Cerebellar nuclear complex (tissue), 1 donor: ENCODE data around the gene SOX5.

Experiments
- DNase-seq, 2 experiments: peaks; one replicate each; lab custom pipeline; 2025; lab: John Stamatoyannopoulos, UW

Gene SOX5

DNA sequence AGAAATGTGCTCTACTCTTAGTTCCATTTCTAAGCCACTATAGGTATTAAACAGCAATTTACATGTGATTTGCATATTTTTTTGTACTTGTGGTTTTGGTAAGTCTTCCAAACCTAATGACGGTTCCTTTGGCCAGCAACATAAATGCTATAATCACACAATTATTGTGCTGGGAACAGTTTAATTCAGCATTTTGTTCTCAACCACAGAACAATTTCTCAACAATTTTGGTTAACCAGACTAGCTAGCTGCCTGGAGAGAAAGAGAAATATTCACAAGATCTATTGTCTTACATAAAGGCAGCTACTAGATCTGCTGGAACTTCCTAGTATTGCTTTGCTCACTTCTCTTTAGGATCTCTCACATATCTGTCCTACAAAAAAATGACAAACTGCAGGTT lies 265.3 kb downstream of the SOX5 start:
- DNase-seq = no peak

DNA sequence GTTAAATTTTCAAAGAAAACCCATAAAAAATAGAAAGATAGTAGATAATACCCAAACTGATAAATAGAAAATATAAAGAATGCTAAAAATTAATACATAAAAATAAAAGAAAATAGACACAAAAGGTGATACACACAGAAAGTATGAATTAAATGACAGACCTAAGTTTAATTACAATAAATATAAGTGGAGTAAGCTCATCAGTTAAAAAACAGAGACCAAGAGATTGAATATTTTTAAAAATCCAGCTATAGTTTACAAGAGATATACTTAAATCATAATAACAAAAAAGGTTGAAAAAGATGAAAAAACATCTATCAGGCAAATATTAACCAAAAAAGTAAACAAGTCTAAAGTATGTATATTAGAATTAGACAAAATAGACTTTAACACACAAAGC lies 268.2 kb downstream of the SOX5 start:
- no peak for DNase-seq

DNA sequence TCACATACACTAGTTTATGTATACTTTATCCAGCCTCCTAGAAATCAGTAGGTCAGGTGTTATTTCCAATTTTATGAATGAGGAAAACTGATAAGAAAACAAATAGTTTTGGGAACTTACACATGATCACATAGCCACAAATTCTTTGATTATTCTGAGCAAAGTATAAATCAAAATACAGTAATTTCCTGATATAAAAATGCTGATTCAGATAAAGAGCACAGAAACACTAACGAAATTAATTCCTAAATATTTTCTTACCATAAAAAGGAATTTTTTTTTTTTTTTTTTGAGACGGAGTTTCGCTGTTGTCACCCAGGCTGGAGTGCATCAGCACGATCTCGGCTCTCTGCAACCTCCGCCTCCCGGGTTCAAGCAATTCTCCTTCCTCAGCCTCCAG lies 275.4 kb downstream of the SOX5 start:
- DNase-seq = no peak

DNA sequence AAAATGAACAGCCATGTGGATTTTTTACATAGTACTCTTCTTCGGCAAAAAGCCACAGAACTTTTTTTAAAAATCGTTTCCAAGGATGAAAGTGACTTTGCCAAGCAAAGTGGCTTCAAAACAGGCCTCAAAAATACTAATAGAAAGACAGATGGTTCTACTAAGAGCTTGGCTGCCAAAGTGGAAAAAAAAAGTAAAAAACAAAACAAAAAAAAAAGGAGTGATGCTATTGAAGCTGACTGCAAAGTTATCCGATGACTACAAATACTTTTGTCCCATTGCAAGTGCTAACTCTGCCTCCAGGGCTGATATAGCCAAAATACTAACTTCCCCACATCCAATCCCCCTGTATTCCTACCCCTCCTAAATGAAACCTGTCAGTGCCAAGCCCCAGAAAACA lies 277.6 kb downstream of the SOX5 start:
- DNase-seq = no peak

DNA sequence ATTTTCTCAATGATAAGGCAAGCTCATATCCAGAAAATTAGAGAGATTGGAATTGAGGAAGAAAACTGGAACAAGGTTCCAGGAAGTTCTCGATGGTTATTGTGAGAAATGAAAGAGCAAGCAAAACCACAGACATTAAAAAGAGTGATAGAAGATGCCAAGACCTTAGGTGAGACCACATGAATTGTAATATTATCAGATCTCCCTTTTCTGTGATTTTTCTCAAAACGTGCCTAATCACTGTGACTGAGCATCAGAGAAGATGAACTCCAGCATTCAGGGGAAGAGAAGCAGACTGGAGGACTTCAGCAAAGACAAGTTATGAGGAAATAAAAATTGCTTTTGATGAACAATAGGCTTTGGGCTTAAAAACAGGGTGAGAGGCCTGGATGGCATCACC lies 278.8 kb downstream of the SOX5 start:
- DNase-seq = no peak

DNA sequence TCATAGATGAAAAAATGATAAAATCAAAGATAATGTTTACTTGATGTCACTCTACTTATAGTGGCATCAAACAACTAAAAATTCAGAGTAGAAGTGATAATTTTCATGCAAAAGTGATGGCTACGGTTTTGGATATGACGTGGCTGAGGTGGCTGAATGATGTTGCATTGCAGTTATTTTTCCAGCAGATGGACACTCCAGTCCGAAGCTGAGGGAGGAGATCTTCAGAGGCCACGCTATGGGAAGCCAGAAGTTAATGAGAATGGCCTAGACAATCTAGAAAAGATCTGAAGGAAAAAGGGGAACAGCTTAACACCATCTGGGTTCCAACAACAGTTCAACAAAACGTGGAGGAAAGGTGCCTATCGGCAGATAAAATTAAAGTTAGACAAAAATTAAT lies 279.8 kb downstream of the SOX5 start:
- DNase-seq = no peak

DNA sequence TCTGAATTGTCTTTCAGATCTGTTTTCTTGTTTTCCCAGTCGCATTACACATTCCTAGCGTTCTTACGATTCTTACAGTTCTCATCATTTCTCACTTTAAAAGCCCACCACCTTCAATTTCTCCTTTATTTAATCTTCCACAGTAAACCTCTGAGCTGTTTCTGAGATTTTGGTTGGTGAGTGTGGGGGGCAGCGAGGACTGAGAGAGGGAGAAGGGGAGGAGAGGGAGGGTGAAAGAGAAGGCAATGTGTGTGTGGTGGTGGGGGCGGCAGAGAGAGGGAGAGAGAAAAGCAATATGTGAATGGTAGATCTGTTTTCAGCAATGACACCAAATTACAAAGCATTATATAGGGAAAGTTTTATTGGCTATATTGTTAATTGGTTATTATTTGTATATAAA lies 282.6 kb downstream of the SOX5 start:
- DNase-seq = no peak

DNA sequence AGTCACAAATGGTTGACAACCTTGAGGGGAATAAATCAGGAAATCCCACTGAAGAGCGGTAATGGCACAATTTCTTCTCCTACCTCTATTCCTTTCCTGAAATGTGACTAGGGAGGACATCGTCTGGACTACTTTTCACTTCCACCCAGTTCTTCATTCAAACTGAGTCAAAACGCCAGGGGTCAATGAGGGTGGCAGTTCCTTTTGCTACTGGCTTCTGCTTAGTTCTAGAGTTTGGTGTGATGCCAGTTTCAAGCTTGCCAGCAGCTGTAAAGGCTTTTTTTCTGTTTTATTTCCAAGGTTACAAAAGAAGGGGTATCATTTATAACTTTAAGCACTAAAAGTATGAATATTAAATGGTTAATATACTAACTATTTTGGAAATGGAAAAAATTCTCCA lies 286.5 kb downstream of the SOX5 start:
- DNase-seq = no peak

DNA sequence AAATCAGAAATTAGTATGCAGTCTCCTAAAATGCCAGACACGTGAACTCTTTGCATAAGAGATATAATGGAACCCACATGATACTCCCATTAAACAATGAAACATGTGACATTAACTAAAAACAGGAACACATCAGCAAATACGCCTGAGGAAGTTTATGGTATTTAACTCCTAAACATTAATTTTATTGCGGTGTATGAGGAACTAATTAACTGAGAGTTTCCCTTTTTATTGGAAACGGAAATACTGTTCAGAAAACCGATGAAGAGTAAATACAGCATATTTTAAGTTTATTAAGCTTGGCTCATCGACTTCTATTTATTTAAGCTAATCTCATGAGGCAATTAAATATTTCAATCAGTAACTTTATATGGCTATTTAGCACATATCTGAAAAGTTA lies 290.3 kb downstream of the SOX5 start:
- no peak for DNase-seq

DNA sequence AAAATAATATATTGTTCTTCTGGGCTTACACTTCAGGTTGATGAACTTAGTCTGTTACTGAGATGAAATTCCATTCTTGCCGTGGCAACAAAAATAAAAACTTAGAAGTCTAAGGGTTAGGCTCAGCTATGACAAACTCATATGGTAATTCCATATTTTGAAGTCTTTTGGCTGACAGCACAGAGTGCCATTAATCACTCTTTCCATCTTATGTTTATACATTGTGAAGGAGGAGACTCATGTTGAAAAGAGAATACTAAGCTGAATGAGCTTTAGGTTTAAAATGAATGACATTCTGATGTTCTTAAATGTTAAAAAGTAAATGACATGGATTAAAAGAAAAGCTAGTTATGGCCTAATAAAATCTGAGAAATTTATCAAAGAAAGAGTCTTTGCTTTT lies 291.9 kb downstream of the SOX5 start:
- no peak for DNase-seq

DNA sequence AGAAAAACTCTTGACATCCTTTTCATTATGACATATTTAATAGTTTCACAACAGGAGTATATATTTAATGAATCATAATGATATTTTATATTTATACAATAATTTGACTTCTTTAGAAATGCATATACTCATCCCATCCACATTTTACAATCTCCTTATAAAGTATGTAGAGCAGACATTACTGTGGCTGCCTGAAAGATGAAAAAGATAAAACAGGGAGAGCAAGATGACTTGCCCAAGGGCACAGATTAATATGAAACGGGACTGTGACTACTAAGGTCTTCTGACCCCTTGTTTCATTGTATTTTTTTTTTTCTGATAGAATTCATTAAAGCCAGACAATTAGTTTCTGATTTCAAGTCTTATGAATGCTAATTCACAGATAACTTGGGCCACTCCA lies 293.6 kb downstream of the SOX5 start:
- no peak for DNase-seq

DNA sequence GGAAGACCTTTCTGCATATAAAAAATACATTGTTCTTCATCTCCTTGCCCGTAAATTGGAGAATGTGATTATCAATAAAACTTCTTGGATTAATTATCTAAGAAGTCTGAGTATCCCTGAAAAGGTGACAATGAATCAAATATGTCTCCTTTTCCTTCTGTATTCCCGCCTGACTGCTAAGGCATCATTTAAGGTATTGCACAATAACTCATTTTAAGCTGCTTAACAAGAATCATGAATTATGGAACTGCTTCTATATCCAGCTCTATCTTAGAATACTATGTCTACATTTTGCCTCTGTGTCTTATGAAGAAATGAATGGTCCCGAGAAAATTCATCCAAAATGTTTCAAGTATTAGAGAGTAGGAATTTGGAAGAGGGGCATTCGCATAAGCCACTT lies 294.4 kb downstream of the SOX5 start:
- DNase-seq = no peak

DNA sequence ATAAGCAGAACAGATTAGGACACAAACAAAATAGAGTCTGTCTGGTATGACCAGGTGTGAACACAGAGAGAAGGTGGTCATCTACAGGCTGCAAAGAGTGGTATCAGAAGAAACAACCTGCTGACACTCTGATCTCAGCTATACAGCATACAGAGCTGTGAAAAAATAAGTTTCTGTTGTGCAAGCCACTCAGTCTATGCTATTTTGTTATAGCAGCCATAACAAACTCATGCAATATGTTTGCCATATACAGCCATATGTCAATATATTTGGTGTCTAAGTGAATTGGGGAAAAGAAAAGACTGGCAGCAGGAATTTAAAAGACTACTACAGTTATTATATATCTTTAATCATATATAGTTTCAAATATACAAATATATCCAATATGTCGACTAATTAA lies 300.9 kb downstream of the SOX5 start:
- DNase-seq = no peak

DNA sequence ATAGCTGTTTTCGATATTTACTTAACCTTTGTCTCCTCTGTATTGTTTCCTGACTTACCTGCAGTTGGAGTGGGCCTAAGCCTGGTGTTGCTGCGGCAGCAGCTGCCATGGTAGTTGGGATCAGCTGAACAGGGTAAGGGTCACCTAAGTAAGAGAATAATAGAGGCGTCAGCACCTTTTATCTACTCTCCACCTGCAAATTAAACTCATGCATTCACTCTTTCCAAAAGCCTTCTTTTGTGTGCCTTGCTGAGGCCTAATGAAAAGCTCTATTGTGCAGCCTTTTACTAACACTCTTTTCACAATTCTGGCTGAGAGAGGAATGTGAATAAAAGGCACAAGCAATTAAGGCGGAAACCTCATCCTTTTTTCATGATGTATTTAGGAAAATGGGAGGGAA lies 308.7 kb downstream of the SOX5 start:
- no peak for DNase-seq

DNA sequence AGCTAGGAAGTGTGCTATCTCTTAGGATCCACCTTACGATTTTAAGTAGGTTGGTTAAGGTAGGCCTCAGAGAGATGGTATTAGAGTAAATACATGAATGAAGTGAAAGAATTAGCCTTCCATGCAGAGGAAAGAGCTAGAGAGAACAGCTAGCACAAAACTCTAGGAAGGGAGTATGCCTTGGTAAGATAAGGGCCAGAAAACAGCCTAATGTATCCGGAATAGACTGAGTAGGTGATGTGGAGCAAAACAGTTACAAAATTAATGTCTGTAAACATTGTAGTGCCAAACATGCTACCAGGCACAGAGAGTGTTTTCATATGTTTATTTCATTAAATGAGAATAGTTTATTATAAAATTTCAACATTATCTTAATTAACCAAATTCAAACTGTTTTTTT lies 315.1 kb downstream of the SOX5 start:
- no peak for DNase-seq

DNA sequence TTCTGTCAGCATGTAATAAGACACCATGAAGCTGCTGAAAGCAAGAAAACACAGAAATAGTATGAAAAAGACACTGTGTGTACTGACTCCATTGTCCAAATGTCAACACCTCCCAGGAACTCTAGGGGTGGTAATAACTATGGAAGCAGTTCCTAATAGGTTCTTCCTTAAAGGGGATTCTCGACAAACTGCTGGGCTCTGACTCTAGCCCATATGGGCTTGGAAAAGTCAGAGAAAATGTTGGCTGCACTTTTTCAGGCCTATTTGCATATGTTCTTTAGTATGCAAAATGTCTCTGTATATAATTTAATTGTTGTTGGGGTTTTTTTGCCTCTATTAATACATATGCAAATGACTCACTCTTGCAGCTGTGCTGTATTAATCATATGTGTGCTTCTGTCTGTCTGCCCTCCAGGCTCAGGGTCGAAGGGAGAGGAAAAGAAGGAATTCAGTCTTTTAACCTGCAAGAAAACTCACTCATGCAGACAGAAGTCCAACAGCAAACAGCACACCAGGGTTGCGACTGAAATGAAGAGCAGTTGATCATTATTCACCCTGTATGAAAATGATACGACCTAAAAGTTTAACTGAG lies 317.6 kb downstream of the SOX5 start:
- no peak for DNase-seq

DNA sequence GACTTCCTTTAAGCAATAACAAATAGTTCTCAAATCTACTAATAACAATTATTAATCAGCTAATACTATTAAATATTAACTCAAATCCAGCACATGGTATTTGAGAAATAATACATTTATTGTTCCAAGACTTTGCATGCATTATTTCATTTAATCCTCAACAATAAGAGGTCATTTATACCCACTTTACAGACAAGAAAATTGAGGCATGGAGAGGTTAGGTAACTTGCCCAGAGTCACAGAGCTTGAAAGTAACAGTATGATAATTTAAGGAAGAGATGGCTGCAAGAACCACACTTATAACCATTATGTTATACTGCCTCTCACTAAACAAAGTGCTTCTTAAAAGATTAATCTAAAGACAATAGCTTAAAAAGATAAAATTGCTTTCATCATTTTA lies 318.9 kb downstream of the SOX5 start:
- no peak for DNase-seq

DNA sequence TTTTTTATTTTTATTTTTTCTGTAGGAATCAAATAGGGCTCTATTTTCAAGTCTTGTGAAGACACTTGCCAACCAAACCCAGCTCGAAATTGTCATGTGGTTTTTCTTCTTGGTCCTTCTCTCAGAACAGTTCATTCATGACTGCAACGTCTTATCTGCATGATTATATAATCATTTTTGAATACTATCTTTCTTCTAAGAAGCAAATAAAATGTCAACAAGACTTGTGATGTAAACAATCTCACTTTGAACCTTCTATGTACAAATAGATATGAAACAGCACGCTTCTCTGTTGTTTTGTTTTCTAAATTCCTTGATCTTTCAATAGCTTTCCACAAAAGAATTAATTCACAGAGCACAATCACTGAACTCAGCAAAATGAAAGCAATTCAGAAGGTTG lies 320.7 kb downstream of the SOX5 start:
- no peak for DNase-seq

DNA sequence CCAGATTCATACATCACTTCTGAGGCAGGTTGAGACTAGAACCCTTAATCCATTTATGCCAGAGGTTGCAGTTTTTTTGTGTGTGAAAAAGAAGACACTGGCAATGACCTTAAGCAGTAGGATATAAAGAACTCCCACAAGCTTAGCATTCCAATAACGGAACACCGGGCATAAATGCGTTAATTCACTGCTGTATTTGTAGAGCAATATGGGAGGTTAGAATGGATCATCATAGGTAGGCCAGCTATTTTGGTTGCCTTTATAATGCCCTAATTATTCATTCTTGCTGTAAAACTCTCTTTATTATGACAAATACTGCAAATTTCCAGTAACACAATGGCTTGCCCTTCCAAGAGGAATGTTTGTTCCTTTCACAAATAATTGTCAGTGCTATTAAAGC lies 322.7 kb downstream of the SOX5 start:
- no peak for DNase-seq

DNA sequence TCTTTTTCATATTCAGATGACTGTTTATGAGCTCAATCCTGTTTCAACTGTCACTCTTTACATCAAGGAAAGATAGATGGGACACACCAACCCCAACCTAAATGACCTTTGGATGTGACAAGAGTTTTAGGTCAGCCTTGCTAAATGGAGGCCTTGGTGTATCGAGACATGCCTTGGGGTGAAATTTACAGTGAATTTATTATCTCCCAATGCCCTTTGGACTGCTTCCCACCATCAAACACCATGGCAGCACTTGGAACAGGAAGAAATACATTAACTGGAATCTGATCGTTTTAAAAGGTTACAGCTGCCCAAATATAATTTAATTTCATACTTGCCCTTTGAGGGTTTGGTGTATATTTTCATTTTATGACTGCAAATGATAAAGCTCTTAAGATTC lies 327.6 kb downstream of the SOX5 start:
- DNase-seq = no peak

DNA sequence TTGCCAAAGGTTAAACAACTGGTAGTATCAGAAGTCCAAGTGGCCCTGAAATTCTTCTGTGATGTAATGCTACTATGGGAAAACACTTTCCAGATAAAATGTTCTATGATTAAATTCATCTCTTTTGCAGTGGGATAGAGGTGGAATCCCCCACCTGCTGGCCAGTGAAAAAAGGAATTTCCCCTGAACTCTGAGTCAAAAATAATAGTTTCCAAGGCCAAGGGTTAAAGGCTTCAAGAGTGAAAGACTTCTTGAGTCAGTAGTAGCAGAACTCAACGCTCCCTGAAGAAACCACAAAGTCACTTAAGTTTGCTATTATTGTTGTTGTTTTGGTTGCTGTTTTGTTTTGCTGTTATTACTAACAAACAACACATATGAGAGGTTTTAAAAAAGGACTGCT lies 330.8 kb downstream of the SOX5 start:
- no peak for DNase-seq

DNA sequence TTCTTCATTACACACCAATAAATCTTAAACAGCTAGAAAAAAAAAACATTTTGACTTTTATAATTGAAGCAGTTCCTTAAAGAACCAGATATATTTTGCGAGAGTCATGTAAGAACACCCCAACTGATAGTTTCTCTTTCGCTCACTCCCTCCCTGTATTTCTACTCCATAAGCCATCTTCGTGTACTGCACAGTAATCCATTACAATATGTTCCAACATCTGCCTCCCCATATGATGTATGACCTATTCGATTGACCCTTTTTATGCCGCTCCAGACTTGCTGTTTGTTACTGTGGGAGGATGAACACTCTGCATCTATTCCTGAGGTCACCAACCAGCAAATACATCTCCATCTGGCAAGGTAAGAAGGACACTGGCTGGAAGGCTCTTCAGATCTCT lies 331.7 kb downstream of the SOX5 start:
- no peak for DNase-seq

DNA sequence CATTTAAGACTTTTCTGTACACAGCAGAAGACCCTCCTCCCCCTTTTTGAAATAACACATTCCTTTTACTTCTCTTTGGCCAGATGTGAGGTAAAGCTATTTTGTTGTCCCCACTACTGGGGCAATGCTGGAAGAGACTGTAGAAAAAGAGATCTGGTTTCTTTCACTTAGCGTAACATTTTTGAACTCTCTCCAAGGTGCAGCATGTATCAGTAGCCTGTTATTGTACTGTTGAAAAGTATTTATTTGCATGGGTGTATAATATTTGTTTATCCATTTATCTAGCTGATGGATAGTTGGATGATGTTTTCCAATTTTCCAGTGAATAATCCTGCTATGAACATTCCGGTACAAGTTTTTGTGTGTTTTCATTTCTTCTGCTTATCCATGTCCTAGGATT lies 335.2 kb downstream of the SOX5 start:
- no peak for DNase-seq

DNA sequence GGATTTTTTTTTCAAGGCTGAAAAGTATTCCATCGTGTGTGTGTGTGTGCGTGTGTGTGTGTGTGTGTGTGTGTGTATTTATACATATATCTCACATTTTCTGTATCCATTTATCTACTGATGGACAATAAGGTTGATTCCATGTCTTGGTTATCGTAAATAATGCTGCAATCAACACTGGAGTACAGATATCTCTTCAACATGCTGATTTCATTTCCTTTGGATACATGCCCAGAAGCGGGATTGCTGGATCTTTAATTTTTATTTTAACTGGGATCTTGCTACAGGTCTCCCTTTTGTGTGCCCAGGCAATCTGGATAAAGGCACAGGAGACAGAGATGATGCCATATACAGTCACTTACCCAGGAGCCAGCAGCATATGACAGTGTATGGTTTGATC lies 338.1 kb downstream of the SOX5 start:
- DNase-seq = no peak

DNA sequence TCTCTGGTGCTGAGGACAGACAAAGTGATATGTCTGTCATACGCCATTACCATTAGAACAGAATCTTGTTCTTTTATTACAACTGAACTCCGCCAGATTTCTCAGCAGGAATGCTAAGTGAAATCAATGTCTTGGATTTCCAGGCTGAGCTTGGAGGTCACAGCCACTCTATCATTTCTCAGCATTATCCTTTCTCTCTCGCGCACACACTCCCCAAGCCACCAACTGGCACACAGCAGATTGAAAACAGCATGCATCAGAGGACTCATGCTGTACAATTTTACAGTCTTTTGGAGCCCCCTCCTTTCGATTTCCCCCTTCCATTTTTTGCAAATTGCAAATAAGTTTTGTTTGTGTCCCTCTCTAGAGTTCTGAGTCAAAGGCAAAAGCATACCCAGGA lies 348.6 kb downstream of the SOX5 start:
- DNase-seq = no peak
